Glutamatergic neuron (in vitro differentiated cells): ENCODE measurements around the gene ADORA1. TPM values are rescaled to one million over a fixed set of nuclear protein-coding genes. Genes with fewer than 3 reads are reported as not detected.

Experiments
- DNase-seq: peaks from one replicate; pipeline ENCODE4 v3.0.0; 2022
- H3K27ac Mint-ChIP-seq: one replicate; pipeline ENCODE4 v1.8.0; 2020; ENCODE audit warnings: mild to moderate bottlenecking, mixed read lengths, inconsistent platforms; ENCODE audit not compliant: unreplicated experiment
- H3K27me3 Mint-ChIP-seq: one replicate; pipeline ENCODE4 v1.8.0; 2020; ENCODE audit warnings: mild to moderate bottlenecking, moderate library complexity, mixed read lengths, inconsistent platforms; ENCODE audit not compliant: unreplicated experiment
- H3K36me3 Mint-ChIP-seq: one replicate; pipeline ENCODE4 v1.8.0; 2020; ENCODE audit warnings: mild to moderate bottlenecking, mixed read lengths, inconsistent platforms; ENCODE audit not compliant: unreplicated experiment
- H3K4me1 Mint-ChIP-seq: one replicate; pipeline ENCODE4 v1.8.0; 2020; ENCODE audit warnings: mild to moderate bottlenecking, low read depth, mixed read lengths, inconsistent platforms; ENCODE audit not compliant: unreplicated experiment
- H3K4me3 Mint-ChIP-seq: one replicate; pipeline ENCODE4 v1.8.0; 2020; ENCODE audit warnings: mild to moderate bottlenecking, mixed read lengths, inconsistent platforms; ENCODE audit not compliant: unreplicated experiment
- H3K9me3 Mint-ChIP-seq: one replicate; pipeline ENCODE4 v1.8.0; 2020; ENCODE audit warnings: mild to moderate bottlenecking, moderate library complexity, mixed read lengths, inconsistent platforms; ENCODE audit not compliant: unreplicated experiment
- total RNA-seq: library from RNA; stranded (reverse); fragmentation: NEBNext Ultra II Directional; extraction: Animal tissue kit (Norgen Biotek cat#: 25700); gene quantifications from one replicate; pipeline ENCODE4 v1.2.1, GENCODE V29; 2021; ENCODE audit not compliant: unreplicated experiment
- TF ChIP-seq, protein P1 (sequence below): fragments of 200-600 bp; sonication (generic); IDR thresholded peaks from one replicate; pipeline ENCODE4 v1.5.0; 2021; ENCODE audit not compliant: partially characterized antibody, unreplicated experiment

Gene ADORA1
- total RNA-seq, 1 donor from 2014 or later = 1.2 TPM

DNA sequence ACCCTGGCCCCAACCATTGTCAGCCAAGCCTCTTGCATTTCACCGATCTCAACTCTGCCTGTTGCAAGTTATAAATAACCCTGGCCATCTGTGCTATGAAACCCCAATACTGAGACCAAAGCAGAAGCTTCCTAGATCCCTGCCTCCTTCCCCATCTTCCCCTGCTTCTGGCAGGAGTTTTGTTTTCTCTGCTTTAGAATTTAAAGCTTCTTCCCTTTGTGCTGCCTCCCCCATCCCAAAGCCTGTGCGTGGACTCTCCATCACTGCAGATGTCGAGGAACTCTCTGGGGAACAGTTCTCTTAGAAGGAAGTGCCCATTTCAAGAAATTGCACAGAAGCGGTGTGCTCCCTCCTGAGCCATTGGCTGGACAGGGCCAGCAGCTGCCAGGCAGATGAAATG is 24.3 kb upstream of the ADORA1 start:
- Mint-ChIP-seq H3K4me3 (peak overlapping the region; percentile 75), H3K36me3 (peaks cover 9% of the 10 kb centered on the region), H3K9me3 (no peaks in the 10 kb centered on the region), H3K4me1 (peaks cover 20% of the 10 kb centered on the region), H3K27ac (peak overlapping the region; percentile 95), H3K27me3 (peaks cover 4% of the 10 kb centered on the region)
- no peak for DNase-seq
- TF ChIP-seq, protein P1, sequence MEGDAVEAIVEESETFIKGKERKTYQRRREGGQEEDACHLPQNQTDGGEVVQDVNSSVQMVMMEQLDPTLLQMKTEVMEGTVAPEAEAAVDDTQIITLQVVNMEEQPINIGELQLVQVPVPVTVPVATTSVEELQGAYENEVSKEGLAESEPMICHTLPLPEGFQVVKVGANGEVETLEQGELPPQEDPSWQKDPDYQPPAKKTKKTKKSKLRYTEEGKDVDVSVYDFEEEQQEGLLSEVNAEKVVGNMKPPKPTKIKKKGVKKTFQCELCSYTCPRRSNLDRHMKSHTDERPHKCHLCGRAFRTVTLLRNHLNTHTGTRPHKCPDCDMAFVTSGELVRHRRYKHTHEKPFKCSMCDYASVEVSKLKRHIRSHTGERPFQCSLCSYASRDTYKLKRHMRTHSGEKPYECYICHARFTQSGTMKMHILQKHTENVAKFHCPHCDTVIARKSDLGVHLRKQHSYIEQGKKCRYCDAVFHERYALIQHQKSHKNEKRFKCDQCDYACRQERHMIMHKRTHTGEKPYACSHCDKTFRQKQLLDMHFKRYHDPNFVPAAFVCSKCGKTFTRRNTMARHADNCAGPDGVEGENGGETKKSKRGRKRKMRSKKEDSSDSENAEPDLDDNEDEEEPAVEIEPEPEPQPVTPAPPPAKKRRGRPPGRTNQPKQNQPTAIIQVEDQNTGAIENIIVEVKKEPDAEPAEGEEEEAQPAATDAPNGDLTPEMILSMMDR = no peak

DNA sequence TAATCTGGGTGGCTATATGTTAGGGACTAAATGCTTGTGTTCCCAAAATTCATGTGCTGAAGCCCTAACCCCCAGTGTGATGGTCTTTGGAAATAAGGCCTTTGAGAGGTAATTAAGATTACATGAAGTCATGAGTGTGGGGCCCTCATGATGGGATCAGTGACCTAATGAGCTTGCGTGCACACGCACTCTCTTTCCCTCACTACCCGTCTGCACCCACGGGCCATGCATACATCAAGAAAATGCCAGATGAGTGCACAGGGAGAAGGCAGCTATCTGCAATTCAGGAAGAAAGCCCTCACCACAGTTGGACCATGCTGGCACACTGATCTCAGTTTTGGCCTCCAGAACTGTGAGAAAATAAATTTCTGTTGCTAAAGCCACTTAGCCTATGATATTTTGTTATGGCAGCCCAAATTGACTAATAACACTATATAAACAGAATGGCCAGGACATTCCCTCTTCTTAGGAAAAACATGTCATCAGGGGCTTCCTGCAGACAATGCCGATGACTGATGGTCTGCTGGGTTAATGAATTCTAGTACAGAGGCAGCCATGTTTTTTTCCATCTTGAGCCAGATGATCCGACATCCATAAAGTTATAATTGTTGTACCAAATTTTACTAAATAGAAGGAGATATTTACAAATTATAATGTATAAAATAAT is 23.6 kb upstream of the ADORA1 start:
- DNase-seq = no peak
- Mint-ChIP-seq H3K9me3 (no peaks in the 10 kb centered on the region), H3K36me3 (peaks cover 9% of the 10 kb centered on the region), H3K27me3 (peaks cover 4% of the 10 kb centered on the region), H3K4me3 (no peak overlapping the region), H3K4me1 (peaks cover 20% of the 10 kb centered on the region), H3K27ac (no peak overlapping the region)
- TF ChIP-seq, protein P1 = no peak

DNA sequence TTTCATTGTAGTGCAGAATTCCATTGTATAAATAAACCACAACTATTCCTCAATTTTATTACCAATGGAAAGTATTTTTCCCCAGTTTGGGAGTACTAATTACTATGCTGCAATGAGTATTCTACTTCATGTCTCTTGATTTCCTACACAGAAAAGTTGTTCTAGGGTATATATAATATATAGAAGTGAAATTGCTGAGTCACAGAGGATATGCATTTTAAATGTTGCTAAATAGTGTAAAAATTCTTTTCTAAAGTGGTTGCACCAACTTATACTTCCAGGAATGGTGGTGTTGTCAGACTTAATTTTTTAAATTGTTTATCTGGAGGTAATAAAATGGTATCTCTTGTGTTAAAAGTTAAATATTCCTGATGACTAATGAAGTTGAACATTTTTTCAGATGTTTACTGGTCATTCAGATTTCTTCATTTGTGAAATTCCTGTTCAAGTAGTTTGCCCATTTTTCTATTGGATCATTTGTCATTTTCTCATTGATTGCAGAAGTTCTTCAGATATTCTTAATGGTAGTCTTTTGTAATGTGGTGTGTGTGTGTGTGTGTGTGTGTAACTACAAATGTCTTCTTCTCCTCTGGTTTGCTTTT is 22.6 kb upstream of the ADORA1 start:
- Mint-ChIP-seq H3K36me3 (peaks cover 9% of the 10 kb centered on the region), H3K4me1 (peaks cover 15% of the 10 kb centered on the region), H3K27ac (no peak overlapping the region), H3K27me3 (peaks cover 4% of the 10 kb centered on the region), H3K4me3 (no peak overlapping the region), H3K9me3 (no peaks in the 10 kb centered on the region)
- DNase-seq = no peak
- TF ChIP-seq, protein P1 = no peak

DNA sequence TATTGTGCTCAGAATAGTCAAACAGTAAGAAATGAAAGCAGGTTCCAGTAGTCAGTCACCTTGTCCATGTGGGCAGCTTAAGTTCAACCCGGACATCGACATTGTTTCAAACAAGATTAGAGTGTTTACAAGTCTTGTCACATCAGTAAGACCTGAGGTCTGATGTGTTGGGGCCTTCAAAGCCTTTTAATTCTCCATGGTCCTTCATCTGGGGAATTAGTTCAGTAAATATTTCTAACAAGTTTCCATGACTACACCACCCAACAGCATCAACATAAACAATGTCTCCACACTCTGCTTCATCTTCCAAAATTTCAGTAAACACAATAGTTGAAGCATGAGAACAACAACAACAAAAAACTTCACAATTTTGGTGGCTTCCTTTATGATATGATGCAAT is 15.1 kb upstream of the ADORA1 start:
- Mint-ChIP-seq H3K9me3 (no peaks in the 10 kb centered on the region), H3K4me1 (peaks cover 6% of the 10 kb centered on the region), H3K4me3 (no peak overlapping the region), H3K27ac (no peak overlapping the region), H3K27me3 (peaks cover 2% of the 10 kb centered on the region), H3K36me3 (no peaks in the 10 kb centered on the region)
- DNase-seq = no peak
- TF ChIP-seq, protein P1 = no peak

DNA sequence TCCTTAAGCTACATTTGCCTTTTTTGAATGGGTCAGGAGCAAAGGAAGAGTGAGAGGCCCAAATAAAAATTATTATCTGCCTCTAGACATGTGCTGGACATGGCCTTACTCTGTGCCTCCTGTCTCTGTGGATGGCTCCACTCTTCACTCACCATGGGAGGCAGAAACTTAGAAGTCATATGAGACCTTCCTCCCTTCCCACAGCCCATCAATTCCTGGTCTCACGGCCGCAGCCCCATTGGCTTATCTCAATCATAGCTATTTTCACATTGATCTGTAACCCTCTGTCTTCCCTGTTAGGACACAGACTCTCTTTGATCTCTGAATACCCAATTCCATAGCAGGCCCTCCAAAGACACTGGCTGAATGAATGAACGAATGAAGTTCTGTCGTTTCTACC is 14.2 kb upstream of the ADORA1 start:
- Mint-ChIP-seq H3K27ac (no peak overlapping the region), H3K9me3 (no peaks in the 10 kb centered on the region), H3K4me1 (peaks cover 8% of the 10 kb centered on the region), H3K4me3 (no peak overlapping the region), H3K36me3 (no peaks in the 10 kb centered on the region), H3K27me3 (peaks cover 2% of the 10 kb centered on the region)
- TF ChIP-seq, protein P1 = no peak
- DNase-seq = no peak
